Uterus (tissue), 4 donors: ENCODE data around the gene CD93. TPM values are rescaled to one million over a fixed set of nuclear protein-coding genes. Genes with fewer than 3 reads are reported as not detected.

Experiments
- DNase-seq, 2 donors: peaks; one replicate each; pipeline ENCODE4 v3.0.0-alpha.2; 2019 to 2020
- H3K27ac ChIP-seq, 2 donors: fragments of 200-600 bp; sonication (generic); 1 replicate in 1 of 2; 2 replicates in 1 of 2; pipeline ENCODE4 v1.5.1; 2016 to 2018
- H3K27me3 ChIP-seq, 2 donors: fragments of 200-600 bp; sonication (generic); one replicate each; pipeline ENCODE4 v1.5.1; 2018 to 2019; ENCODE audit warnings: control low read depth in 1 of 2
- H3K36me3 ChIP-seq, 2 donors: fragments of 200-600 bp; sonication (generic); one replicate each; pipeline ENCODE4 v1.5.1; 2019; ENCODE audit warnings: control low read depth in 1 of 2
- H3K4me1 ChIP-seq, 2 donors: fragments of 200-600 bp; sonication (generic); one replicate each; pipeline ENCODE4 v1.5.1; 2018 to 2019; ENCODE audit warnings: control low read depth in 1 of 2
- H3K4me3 ChIP-seq, 2 donors: fragments of 200-600 bp; sonication (generic); 1 replicate in 1 of 2; 2 replicates in 1 of 2; pipeline ENCODE4 v1.5.1; 2018 to 2019; ENCODE audit warnings: mild to moderate bottlenecking in 1 of 2
- H3K9me3 ChIP-seq, 2 donors: fragments of 200-600 bp; sonication (generic); one replicate each; pipeline ENCODE4 v1.5.1; 2019; ENCODE audit warnings: control low read depth in 1 of 2
- CTCF ChIP-seq, 4 experiments: fragments of 200-600 bp in 2 of 4; fragments of 450-650 bp in 2 of 4; sonication (generic) in 2 of 4; IDR thresholded peaks; one replicate each; pipeline ENCODE4 v1.5.1; 2016 to 2019; ENCODE audit warnings: antibody characterized with exemption in 4 of 4, mild to moderate bottlenecking in 2 of 4, moderate library complexity in 1 of 4
- POLR2A ChIP-seq, 2 donors: fragments of 450-650 bp; IDR thresholded peaks; one replicate each; pipeline ENCODE4 v1.6.1; 2016; ENCODE audit warnings: antibody characterized with exemption in 2 of 2, mild to moderate bottlenecking in 1 of 2, moderate library complexity in 1 of 2
- intact Hi-C: fragments of 100-400 bp; cut with DNase I; formaldehyde crosslinking; loops from one replicate; pipeline ENCODE4 v1.15.1; 2023; ENCODE audit warnings: low total_unique reads
- total RNA-seq, 4 donors: library from RNA; depleted of rRNA in 3 of 4; stranded (reverse); fragments of >200 nt in 3 of 4; gene quantifications; one replicate each; pipeline versions ENCODE4 v1.1.0 to v1.2.4, GENCODE V29; 2014 to 2023
- donor health status: DM: yes; HTN: yes; CAD: no.

CD93 gene
- total RNA-seq, 4 donors from 2014 or later, result 49.1 to 100 (median 76.4) TPM

- no peaks in the 10 kb centered on the region for H3K27me3 ChIP-seq
- H3K9me3 ChIP-seq, result no peaks in the 10 kb centered on the region
- peaks cover 0 to 9% of the 10 kb centered on the region in 2 donors for H3K4me1 ChIP-seq
- DNase-seq, result no peak
- H3K4me3 ChIP-seq, result no peak overlapping the region
- H3K36me3 ChIP-seq, result no peaks in the 10 kb centered on the region
- TF ChIP-seq POLR2A (IDR thresholded peaks at IDR 0.05) (no peak), CTCF (IDR thresholded peaks at IDR 0.05) (no peak)
- H3K27ac ChIP-seq, result no peak overlapping the region
- intact Hi-C loops, result no loop called here
Observed at GRCh38 chr20:23065266-23066201, 20.6 kb downstream of the CD93 start.

GRCh38 chr20:23063581-23063980 is 22.5 kb downstream of the CD93 start:
- no peak overlapping the region for H3K4me3 ChIP-seq
- H3K9me3 ChIP-seq, result no peaks in the 10 kb centered on the region
- TF ChIP-seq CTCF (IDR thresholded peaks at IDR 0.05) (no peak), POLR2A (IDR thresholded peaks at IDR 0.05) (no peak)
- no peak for DNase-seq
- no peak overlapping the region for H3K27ac ChIP-seq
- intact Hi-C loops, result no loop called here
- peaks cover 0 to 9% of the 10 kb centered on the region in 2 donors for H3K4me1 ChIP-seq
- H3K36me3 ChIP-seq, result no peaks in the 10 kb centered on the region
- H3K27me3 ChIP-seq, result no peaks in the 10 kb centered on the region

- no peak overlapping the region for H3K4me3 ChIP-seq
- peaks cover 0 to 9% of the 10 kb centered on the region in 2 donors for H3K4me1 ChIP-seq
Observed at GRCh38 chr20:23063168-23063567, 23.0 kb downstream of the CD93 start.

GRCh38 chr20:23062632-23063031 is 23.5 kb downstream of the CD93 start:
- H3K4me1 ChIP-seq, result peaks cover 0 to 9% of the 10 kb centered on the region in 2 donors
- H3K36me3 ChIP-seq, result no peaks in the 10 kb centered on the region
- DNase-seq, result no peak
- intact Hi-C loops, result no loop called here
- H3K4me3 ChIP-seq, result no peak overlapping the region
- TF ChIP-seq CTCF (IDR thresholded peaks at IDR 0.05), result no peak
- TF ChIP-seq POLR2A (IDR thresholded peaks at IDR 0.05), result no peak
- no peaks in the 10 kb centered on the region for H3K27me3 ChIP-seq
- peak overlapping the region in 1 of 2 donors; percentile 69 for H3K27ac ChIP-seq
- no peaks in the 10 kb centered on the region for H3K9me3 ChIP-seq

More at GRCh38 chr20:23063168-23063567, 23.0 kb downstream of the CD93 start:
- Histone ChIP-seq H3K36me3 (no peaks in the 10 kb centered on the region), H3K27ac (no peak overlapping the region), H3K27me3 (no peaks in the 10 kb centered on the region), H3K9me3 (no peaks in the 10 kb centered on the region)
- TF ChIP-seq POLR2A (IDR thresholded peaks at IDR 0.05) (no peak), CTCF (IDR thresholded peaks at IDR 0.05) (no peak)
- no peak for DNase-seq
- intact Hi-C loops, result no loop called here
